Endometrium (tissue), 2 donors: ENCODE data around the gene RHOF.

ENCODE experiments used
- FAIRE-seq: peaks from 2 replicates; lab custom pipeline; 2012; peaks lifted over from hg19 to GRCh38; lab: Jason Lieb, UNC
- donor health status: control.
- donor health status: control.

RHOF gene

GRCh38 chr12:121741743-121742142, 51.7 kb downstream of the RHOF start:
- FAIRE-seq: no peak

GRCh38 chr12:121740847-121741246, 52.6 kb downstream of the RHOF start:
- FAIRE-seq: no peak

- FAIRE-seq: no peak
Measured at GRCh38 chr12:121738340-121738858, 55.1 kb downstream of the RHOF start.

- FAIRE-seq: no peak
Measured at GRCh38 chr12:121733849-121734248, 59.6 kb downstream of the RHOF start.

GRCh38 chr12:121731473-121731872, 62.0 kb downstream of the RHOF start:
- no peak for FAIRE-seq

- FAIRE-seq: no peak
Measured at GRCh38 chr12:121729021-121729420, 64.5 kb downstream of the RHOF start.
